ENCODE results near the gene SMYD2. TPM values are rescaled to one million over a fixed set of nuclear protein-coding genes. Genes with fewer than 3 reads are reported as not detected.

The SMYD2 gene
- total and polyA plus RNA-seq, 10 of the 15 experiments (the other 5 are each of a cell fraction or from before 2014, with no cell fraction given), result 8.3 to 55.7 (median 26.4) TPM

GRCh38 chr1:214329470-214330220 is 48.7 kb downstream of the SMYD2 start (continued):
- TF ChIP-seq NKRF (conservative IDR thresholded peaks at IDR 0.05), result no peak
- TF ChIP-seq KLF5 (IDR thresholded peaks at IDR 0.05; ENCODE audit: partially characterized antibody), result no peak
- TF ChIP-seq TAF1 (IDR thresholded peaks at IDR 0.05; ENCODE audit: borderline replicate concordance, low read depth, low read length), result no peak

- Histone ChIP-seq H3K9ac (ENCODE audit: control insufficient read depth, insufficient read depth, low read length) (no peak overlapping the region), H3K36me3 (ENCODE audit: control insufficient read depth in 2 of 2, insufficient read depth in 2 of 2, low read length in 1 of 2) (peaks cover 1 to 2% of the 10 kb centered on the region in 2 experiments; a peak in 3 of 4 replicates), H3K27ac (ENCODE audit: control insufficient read depth, insufficient read depth) (no peak overlapping the region), H3K27me3 (replicated peaks in 1 of 2; ENCODE audit: control insufficient read depth in 2 of 2, insufficient read depth in 2 of 2, low read length in 1 of 2) (no peaks in the 10 kb centered on the region), H3K79me2 (ENCODE audit: control insufficient read depth, insufficient read depth, low read length) (no peaks in the 10 kb centered on the region), H4K20me1 (ENCODE audit: control insufficient read depth, insufficient read depth) (no peaks in the 10 kb centered on the region), H2AFZ (ENCODE audit: control insufficient read depth, low read depth, low read length) (no peak overlapping the region), H3K4me2 (ENCODE audit: control insufficient read depth, insufficient read depth) (no peak overlapping the region), H3K4me3 (no peak overlapping the region), H3K9me3 (replicated peaks; ENCODE audit: control insufficient read depth, insufficient read depth, low read length) (no peaks in the 10 kb centered on the region), H3K4me1 (ENCODE audit: control insufficient read depth, insufficient read depth, low read length) (peaks cover 4% of the 10 kb centered on the region; the same call in 1 of the 2 replicates)
- in situ Hi-C loops (cut with MboI), result loop anchor here (5.0 to 10.0 kb wide), 5 partner anchors 63 to 1195 kb away; no protein-coding TSS in a partner anchor
- no TSS peak for BruUV-seq (replicated peaks)
- FAIRE-seq, result no peak
- ATAC-seq, result no peak
- DNase-seq (ENCODE audit: low read depth, low spot score), result no peak
- TF ChIP-seq RUNX3 (IDR thresholded peaks at IDR 0.05; ENCODE audit: low read length), result no peak
- TF ChIP-seq ZBTB11 (CRISPR knock-in tag; IDR thresholded peaks at IDR 0.05), result no peak
- no peak for TF ChIP-seq TCF3 (IDR thresholded peaks at IDR 0.05; ENCODE audit: borderline replicate concordance, insufficient read depth, low read depth, low read length)
- no peak for TF ChIP-seq KAT2A (conservative IDR thresholded peaks at IDR 0.05; ENCODE audit: control insufficient read depth, low read depth, low read length)
- TF ChIP-seq SMAD5 (IDR thresholded peaks at IDR 0.05; ENCODE audit: low read depth), result no peak
- no peak for TF ChIP-seq NRF1 (conservative IDR thresholded peaks at IDR 0.05; ENCODE audit: low read depth, low read length)
- no peak for TF ChIP-seq HCFC1 (IDR thresholded peaks at IDR 0.05; ENCODE audit: low read length)
- TF ChIP-seq PKNOX1 (IDR thresholded peaks at IDR 0.05), result no peak
- no peak for TF ChIP-seq BMI1 (IDR thresholded peaks at IDR 0.05; ENCODE audit: borderline replicate concordance)
- TF ChIP-seq HDAC2 (IDR thresholded peaks at IDR 0.05), result no peak
- no peak for TF ChIP-seq BRCA1 (IDR thresholded peaks at IDR 0.05; ENCODE audit: low read depth, low read length)
- CTCF ChIA-PET, result interaction anchor here (0.9 to 17.7 kb wide), 23 partner anchors 8 to 308 kb away, joined by 3 to 597 read pairs (median 16); partner anchors contain the start of gene SMYD2
- RAD21 ChIA-PET (ENCODE audit: unreplicated experiment), result interaction anchor here (0.6 to 10.5 kb wide), 8 partner anchors 34 to 255 kb away, joined by 3 to 175 read pairs (median 10); no protein-coding TSS in a partner anchor
- WGBS (ENCODE audit: insufficient coverage, insufficient replicate concordance, low lambda C conversion rate, missing lambda C conversion rate), result 98% methylated on average over 3 of the region's 3 CpGs
- intact Hi-C loops (cut with micrococcal nuclease; ENCODE audit: unreplicated experiment), result loop anchor here (5.0 to 10.0 kb wide), 2 partner anchors 297 to 1195 kb away; no protein-coding TSS in a partner anchor
- POLR2A ChIA-PET, result interaction anchor here (0.8 to 1.0 kb wide), 2 partner anchors 57 to 255 kb away, joined by 3 read pairs; no protein-coding TSS in a partner anchor
- SMC1A ChIA-PET (ENCODE audit: uncharacterized antibody, unreplicated experiment), result interaction anchor here (0.6 to 12.2 kb wide), 12 partner anchors 34 to 302 kb away, joined by 3 to 323 read pairs (median 14); no protein-coding TSS in a partner anchor
Observed at GRCh38 chr1:214330222-214330621, 49.3 kb downstream of the SMYD2 start.

Measured in GM12878 (cell line).